HG03521 (cell line): Measurements from ENCODE around the gene FNDC11.

ENCODE experiments used
- ATAC-seq: cut with Tn5 transposase; IDR thresholded peaks from one replicate; pipeline ENCODE4 v1.9.1; 2021; ENCODE audit warnings: mild to moderate bottlenecking, moderate library complexity; ENCODE audit not compliant: unreplicated experiment

FNDC11 gene

GRCh38 chr20:63525185-63525584 lies 28.8 kb upstream of the FNDC11 start:
- no peak for ATAC-seq

- no peak for ATAC-seq
These were observed 28.0 kb upstream of the FNDC11 start for GRCh38 chr20:63525971-63526370.

- no peak for ATAC-seq
These were observed 26.8 kb upstream of the FNDC11 start for GRCh38 chr20:63527184-63527583.

DNA sequence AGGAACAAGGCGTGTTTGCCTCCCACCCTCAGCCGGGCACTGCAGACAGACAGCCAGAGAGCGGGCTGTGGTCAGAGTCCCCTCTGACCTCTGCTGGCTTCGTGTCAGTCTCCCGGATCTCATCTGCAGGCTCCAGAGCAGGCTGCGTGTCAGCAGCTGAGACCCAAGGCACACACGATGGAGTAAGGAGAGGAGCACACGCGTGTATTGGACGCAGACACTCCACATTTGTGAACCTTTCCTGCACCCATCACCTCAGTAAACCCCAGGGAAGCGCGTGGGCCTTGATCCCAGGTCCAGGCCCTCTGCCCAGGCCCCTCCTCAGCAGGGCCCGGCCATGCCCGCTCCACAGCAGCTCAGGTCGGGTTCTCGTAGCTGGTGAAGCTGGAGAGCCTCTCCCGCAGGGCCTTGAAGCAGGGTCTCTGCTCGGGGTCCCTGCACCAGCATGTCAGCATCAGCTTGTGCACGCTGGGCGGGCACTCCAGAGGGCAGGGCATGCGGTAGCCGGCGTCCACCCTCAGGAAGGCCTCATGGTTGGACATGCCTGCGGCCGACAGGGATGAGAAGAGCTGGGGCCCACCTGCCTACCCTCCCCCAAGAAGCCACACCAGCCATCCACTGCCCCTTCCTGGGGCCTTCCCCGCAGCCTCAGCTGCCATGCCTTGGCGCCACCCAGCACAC lies 24.6 kb upstream of the FNDC11 start:
- no peak for ATAC-seq

DNA sequence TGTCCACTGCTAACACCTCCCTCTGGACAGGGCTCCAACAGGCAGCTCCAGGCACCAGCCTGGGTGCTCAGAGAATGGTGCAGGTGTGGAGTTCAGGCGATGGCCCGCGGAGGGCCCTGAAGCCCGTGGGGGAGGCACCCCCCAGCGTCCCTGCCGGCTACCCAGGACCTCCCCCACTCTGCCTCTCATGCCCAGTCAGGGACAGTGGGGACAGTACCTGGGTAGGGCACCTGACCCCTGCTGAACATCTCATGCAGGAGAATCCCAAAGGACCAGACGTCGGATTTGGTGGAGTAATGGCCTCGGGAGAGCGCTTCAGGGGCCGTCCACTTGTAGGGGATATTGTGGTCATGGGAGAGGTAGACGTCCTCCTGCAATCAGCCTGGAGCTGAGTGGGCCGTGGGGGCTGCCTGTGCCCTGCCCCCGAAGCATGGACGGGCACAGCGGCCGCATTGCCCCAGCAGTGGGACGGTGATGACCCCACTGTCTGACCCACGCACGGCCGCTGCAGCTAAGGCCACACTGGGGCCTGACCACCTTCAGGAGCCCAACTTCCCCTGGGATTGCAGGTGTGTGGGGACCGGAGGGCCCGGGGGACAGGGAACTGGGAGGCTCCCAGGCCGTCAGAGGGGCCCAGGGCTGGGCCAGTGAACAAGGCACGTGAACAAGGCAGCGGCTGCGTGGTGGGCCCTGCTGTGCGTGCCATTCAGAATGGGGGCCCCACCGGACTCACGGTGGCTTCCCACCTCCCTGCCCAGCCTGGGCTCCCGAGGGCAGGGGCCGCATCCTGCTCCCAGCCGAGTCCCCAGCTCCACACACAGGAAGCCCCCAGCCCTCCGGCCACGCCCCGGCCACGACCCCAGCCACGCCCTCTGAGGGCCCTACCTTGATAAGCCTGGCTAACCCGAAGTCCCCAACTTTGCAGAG lies 23.8 kb upstream of the FNDC11 start:
- ATAC-seq, result no peak

- ATAC-seq, result no peak
These were observed 23.2 kb upstream of the FNDC11 start for GRCh38 chr20:63530788-63531160.

DNA sequence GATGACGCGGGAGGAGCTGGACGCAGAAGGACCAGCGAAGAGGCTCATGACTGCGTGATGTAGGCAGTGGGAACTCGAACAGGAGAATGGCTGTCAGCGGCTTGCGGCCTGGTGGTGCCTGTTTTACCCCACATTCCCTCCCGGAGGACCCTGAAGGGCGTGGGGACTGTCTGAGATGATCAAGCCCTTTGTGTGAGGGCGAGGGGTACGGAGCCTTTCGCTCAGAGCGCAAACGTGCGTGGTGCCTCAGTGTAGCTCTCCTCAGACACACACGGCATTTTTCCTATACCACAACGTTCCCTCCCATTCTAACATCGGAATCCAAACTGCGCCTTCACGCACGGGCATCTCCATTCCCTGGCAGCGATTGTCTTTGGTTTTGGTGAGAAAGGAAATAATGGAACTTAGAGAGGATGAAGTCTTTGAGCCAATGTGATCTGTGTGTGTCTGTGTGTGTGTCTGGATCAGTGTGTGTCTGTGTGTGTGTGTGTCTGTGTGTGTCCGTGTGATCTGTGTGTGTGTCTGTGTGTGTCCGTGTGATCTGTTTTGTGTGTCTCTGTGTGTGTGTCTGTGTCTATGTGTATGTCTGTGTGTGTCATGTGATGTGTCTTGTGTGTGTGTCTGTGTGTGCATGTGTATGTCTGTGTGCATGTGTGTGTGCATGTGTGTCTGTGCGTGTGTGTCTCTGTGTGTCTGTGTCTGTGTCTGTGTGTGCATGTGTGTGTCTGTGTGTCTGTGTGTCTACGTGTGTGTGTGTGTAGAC lies 22.1 kb upstream of the FNDC11 start:
- no peak for ATAC-seq

DNA sequence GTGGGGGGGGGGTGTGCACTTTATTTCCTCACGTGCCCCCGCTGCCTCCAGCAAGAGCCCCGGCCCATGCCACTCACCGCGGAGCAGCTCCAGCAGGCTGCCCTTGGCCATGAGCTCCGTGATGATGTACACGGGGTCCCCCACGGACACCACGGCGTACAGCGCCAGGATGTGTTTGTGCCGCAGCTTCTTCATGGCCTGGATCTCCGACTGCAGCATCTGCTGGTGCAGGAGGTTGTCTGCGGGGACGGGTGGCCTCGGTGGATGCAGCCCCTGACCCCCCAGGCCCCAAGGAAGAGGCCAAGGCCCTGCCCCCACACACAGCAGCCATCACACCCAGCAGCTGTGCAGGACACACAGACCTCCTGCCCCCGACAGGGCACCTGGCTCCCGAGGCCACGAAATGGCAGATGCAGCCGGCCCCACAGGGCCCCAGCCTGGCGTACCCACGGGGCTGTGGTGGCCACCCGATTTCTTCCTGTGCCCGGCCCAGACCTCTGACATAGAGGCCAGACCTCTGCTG lies 21.4 kb upstream of the FNDC11 start:
- ATAC-seq, result no peak

DNA sequence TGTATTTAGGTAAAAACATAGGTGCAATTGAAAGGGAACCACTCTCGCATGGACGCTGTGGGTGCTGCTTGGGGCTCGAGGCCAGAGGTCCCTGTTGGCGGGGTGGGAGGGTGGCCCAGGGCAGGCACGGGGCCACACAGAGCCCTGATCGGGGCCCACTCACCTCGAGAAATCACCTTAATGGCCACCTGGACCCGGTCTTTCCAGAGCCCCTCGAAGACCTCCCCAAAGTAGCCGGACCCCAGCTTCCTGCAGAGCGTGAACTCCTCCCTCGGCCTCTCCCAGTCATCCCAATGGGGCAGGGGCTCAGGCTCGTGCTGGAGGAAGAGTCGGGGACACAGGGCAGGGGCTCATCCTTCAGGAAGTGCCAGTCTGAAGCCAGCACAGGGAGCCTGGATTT lies 20.6 kb upstream of the FNDC11 start:
- no peak for ATAC-seq

GRCh38 chr20:63533871-63534393 lies 20.0 kb upstream of the FNDC11 start:
- no peak for ATAC-seq

DNA sequence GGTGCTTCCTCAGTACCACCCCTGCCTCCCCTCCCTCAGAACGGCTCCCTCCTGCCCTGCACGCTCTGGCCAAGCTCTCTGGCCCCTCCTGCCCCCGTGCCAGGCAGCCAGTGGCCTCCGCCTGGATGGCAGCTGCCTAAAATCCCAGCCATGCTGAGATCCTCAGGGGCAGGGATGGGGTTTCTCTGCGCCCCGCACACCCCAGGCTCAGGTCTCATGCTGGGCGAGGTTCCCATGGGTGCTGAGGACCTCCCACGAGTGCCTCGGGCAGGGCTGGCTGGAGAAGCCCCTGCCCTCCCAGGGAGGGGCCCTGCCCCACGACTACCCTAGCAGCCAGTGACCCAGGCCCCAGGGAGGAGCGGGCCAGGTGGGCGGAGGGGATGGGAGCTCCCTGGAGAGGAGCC lies 19.5 kb upstream of the FNDC11 start:
- no peak for ATAC-seq

DNA sequence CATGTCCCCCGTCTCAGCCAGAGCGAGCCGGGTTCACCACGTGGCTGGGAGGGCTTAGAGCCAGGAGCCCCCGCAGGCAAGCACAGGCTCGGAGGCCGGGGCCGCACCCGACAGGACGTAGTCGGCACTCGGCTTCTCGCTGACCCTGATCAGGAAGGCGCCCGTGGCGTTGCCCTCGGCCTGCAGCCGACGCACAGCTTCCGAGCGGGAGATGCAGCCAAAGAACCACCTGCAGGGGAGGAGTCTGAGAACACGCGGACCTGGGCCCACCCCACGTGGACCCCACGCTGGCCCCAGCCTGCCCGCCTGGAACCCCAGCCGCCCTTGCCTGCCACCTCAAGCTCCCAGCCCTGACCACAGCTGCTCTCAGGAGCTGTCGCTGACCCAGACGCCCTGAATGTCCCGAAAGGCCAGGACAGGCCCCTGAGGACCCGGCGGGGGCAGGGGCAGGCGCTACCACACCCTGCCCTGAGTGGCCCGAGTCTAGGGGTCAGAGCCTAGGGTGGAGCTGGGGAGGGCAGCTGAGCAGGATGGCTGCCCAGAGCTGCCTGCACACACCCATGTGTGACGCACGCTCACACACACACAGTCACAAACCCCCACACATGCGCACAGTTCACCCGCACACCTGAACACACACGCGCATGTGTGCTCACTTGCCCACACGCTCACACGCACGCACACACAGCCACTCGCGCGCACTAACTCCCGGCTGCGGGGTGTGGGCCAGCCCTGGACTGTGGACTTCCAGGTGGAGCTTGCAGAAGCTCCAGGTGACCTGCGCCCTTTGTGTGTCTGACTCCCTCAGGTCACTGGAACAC lies 18.9 kb upstream of the FNDC11 start:
- ATAC-seq, result no peak

- ATAC-seq, result no peak
These were observed 17.6 kb upstream of the FNDC11 start for GRCh38 chr20:63536241-63536977.

- ATAC-seq, result no peak
These were observed 16.9 kb upstream of the FNDC11 start, which contains the start of gene PTK6 for GRCh38 chr20:63536997-63537524. Gene PTK6, minus strand, starts transcription at chr20:63537376. Its CDS starts 62 bp downstream, at chr20:63537314.

- ATAC-seq, result peak; percentile 80
These were observed 16.3 kb upstream of the FNDC11 start for GRCh38 chr20:63537525-63538203.

GRCh38 chr20:63538204-63539091 lies 15.5 kb upstream of the FNDC11 start:
- no peak for ATAC-seq

GRCh38 chr20:63539092-63539430 lies 14.9 kb upstream of the FNDC11 start:
- ATAC-seq, result no peak
